ENCODE measurements around the gene PRRC2A. TPM values are rescaled to one million over a fixed set of nuclear protein-coding genes. Genes with fewer than 3 reads are reported as not detected.

PRRC2A gene
- total RNA-seq, result 10 to 100 TPM; 42.8 to 84.9 (median 67.7) TPM

GRCh38 chr6:31620586-31621319 is at the start of gene PRRC2A:
Gene PRRC2A, plus strand, starts transcription at chr6:31620715. Its CDS starts 2,075 bp downstream, at chr6:31622790.
- H3K9me3 ChIP-seq, result no peaks in the 10 kb centered on the region
- no peaks in the 10 kb centered on the region for H3K27me3 ChIP-seq
- peaks cover 20 to 26% (median 24%) of the 10 kb centered on the region in 3 donors for H3K36me3 ChIP-seq
- DNase-seq, result no peak
- peak in 3 of 4 donors; percentile 52 to 77 (median 75) for TF ChIP-seq POLR2A (IDR thresholded peaks at IDR 0.05)
- TF ChIP-seq, protein P1, sequence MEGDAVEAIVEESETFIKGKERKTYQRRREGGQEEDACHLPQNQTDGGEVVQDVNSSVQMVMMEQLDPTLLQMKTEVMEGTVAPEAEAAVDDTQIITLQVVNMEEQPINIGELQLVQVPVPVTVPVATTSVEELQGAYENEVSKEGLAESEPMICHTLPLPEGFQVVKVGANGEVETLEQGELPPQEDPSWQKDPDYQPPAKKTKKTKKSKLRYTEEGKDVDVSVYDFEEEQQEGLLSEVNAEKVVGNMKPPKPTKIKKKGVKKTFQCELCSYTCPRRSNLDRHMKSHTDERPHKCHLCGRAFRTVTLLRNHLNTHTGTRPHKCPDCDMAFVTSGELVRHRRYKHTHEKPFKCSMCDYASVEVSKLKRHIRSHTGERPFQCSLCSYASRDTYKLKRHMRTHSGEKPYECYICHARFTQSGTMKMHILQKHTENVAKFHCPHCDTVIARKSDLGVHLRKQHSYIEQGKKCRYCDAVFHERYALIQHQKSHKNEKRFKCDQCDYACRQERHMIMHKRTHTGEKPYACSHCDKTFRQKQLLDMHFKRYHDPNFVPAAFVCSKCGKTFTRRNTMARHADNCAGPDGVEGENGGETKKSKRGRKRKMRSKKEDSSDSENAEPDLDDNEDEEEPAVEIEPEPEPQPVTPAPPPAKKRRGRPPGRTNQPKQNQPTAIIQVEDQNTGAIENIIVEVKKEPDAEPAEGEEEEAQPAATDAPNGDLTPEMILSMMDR (IDR thresholded peaks at IDR 0.05), result no peak
- 1 to 6% methylated on average over 15 to 25 of the region's 67 CpGs for WGBS, 2 donors
- intact Hi-C loops (cut with DNase I), result no loop called here
- peak within 1 kb of the TSS; percentile 97 to 99 (median 98) for H3K27ac ChIP-seq
- H3K4me1 ChIP-seq, result peaks cover 11 to 35% (median 14%) of the 10 kb centered on the region in 3 donors
- H3K4me3 ChIP-seq, result peak within 1 kb of the TSS; percentile 80 to 98 (median 86)

- intact Hi-C loops (cut with DNase I), result no loop called here
- Histone ChIP-seq H3K27me3 (peaks cover 0 to 21% (median 0%) of the 10 kb centered on the region in 4 donors), H3K36me3 (no peaks in the 10 kb centered on the region), H3K4me1 (peaks cover 0 to 15% (median 5%) of the 10 kb centered on the region in 3 donors), H3K9me3 (no peaks in the 10 kb centered on the region), H3K4me3 (peak within 1 kb of the TSS in 2 of 4 donors; percentile 26 to 45), H3K27ac (peak within 1 kb of the TSS in 2 of 4 donors; percentile 62 to 72)
- WGBS, 2 donors, result 66 to 78% methylated on average over 16 to 25 of the region's 27 CpGs
- peak in 1 of 4 donors; percentile 28 for TF ChIP-seq POLR2A (IDR thresholded peaks at IDR 0.05)
- TF ChIP-seq, protein P1 (IDR thresholded peaks at IDR 0.05), result no peak
- no peak for DNase-seq
Observed at GRCh38 chr6:31572041-31572911, 48.2 kb upstream of the PRRC2A start, which contains the start of gene LTA. Gene LTA, plus strand, starts transcription at chr6:31572289. Its CDS starts 454 bp downstream, at chr6:31572743.

DNA sequence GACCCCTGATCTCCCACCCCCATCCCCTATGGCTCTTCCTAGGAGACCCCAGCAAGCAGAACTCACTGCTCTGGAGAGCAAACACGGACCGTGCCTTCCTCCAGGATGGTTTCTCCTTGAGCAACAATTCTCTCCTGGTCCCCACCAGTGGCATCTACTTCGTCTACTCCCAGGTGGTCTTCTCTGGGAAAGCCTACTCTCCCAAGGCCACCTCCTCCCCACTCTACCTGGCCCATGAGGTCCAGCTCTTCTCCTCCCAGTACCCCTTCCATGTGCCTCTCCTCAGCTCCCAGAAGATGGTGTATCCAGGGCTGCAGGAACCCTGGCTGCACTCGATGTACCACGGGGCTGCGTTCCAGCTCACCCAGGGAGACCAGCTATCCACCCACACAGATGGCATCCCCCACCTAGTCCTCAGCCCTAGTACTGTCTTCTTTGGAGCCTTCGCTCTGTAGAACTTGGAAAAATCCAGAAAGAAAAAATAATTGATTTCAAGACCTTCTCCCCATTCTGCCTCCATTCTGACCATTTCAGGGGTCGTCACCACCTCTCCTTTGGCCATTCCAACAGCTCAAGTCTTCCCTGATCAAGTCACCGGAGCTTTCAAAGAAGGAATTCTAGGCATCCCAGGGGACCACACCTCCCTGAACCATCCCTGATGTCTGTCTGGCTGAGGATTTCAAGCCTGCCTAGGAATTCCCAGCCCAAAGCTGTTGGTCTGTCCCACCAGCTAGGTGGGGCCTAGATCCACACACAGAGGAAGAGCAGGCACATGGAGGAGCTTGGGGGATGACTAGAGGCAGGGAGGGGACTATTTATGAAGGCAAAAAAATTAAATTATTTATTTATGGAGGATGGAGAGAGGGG is 47.0 kb upstream of the PRRC2A start:
- H3K27ac ChIP-seq, result peak overlapping the region in 2 of 4 donors; percentile 9 to 62
- 84 to 85% methylated on average over 7 to 8 of the region's 9 CpGs for WGBS, 2 donors

More for the DNA sequence above, 47.0 kb upstream of the PRRC2A start:
- H3K9me3 ChIP-seq, result no peaks in the 10 kb centered on the region
- TF ChIP-seq, protein P1 (IDR thresholded peaks at IDR 0.05), result no peak
- no peak for TF ChIP-seq POLR2A (IDR thresholded peaks at IDR 0.05)
- no peaks in the 10 kb centered on the region for H3K36me3 ChIP-seq
- peaks cover 0 to 11% (median 0%) of the 10 kb centered on the region in 4 donors for H3K27me3 ChIP-seq
- DNase-seq, result no peak
- H3K4me3 ChIP-seq, result no peak overlapping the region
- peaks cover 0 to 8% (median 0%) of the 10 kb centered on the region in 3 donors for H3K4me1 ChIP-seq
- intact Hi-C loops (cut with DNase I), result no loop called here
